GM23338 (cell line): ENCODE data around the gene COL18A1. TPM values are rescaled to one million over a fixed set of nuclear protein-coding genes. Genes with fewer than 3 reads are reported as not detected.
A peak's percentile ranks its signal among the peaks of the same experiment; 100 is the strongest.

Experiments
- ATAC-seq: fragments of 200-7000 bp; cut with Tn5 transposase; 3 replicates; pipeline ENCODE4 v1.9.1; 2020
- DNase-seq: peaks from one replicate; pipeline ENCODE4 v3.0.0-alpha.2; 2015; ENCODE audit warnings: low spot score
- H2AFZ ChIP-seq: fragments of 200-600 bp; sonication (generic); 2 replicates; pipeline ENCODE4 v1.8.0; 2016; ENCODE audit warnings: antibody characterized with exemption, mild to moderate bottlenecking, moderate library complexity
- H3F3A ChIP-seq: fragments of 200-600 bp; sonication (generic); replicated peaks from 2 replicates; pipeline ENCODE4 v1.8.0; 2017; ENCODE audit warnings: antibody characterized with exemption, mixed run types, low read depth
- H3K27ac ChIP-seq: fragments of 200-600 bp; sonication (generic); 2 replicates; pipeline ENCODE4 v1.6.1; 2016; ENCODE audit warnings: low read depth
- H3K27me3 ChIP-seq: fragments of 200-600 bp; sonication (generic); 2 replicates; pipeline ENCODE4 v1.8.0; 2016; ENCODE audit warnings: mild to moderate bottlenecking, mixed run types, moderate library complexity; ENCODE audit not compliant: insufficient read depth
- H3K36me3 ChIP-seq: fragments of 200-600 bp; sonication (generic); 2 replicates; pipeline ENCODE4 v1.8.0; 2016; ENCODE audit warnings: mild to moderate bottlenecking; ENCODE audit not compliant: insufficient read depth
- H3K4me1 ChIP-seq: fragments of 200-600 bp; sonication (generic); 2 replicates; pipeline ENCODE4 v1.8.0; 2016; ENCODE audit warnings: mild to moderate bottlenecking, moderate library complexity; ENCODE audit not compliant: insufficient read depth
- H3K4me2 ChIP-seq: fragments of 200-600 bp; sonication (generic); 2 replicates; pipeline ENCODE4 v1.7.1; 2017; ENCODE audit warnings: mixed run types
- H3K4me3 ChIP-seq: fragments of 200-600 bp; sonication (generic); 2 replicates; pipeline ENCODE4 v1.6.1; 2016; ENCODE audit warnings: mixed run types
- H3K79me2 ChIP-seq: fragments of 200-600 bp; sonication (generic); replicated peaks from 2 replicates; pipeline ENCODE4 v1.8.0; 2017; ENCODE audit warnings: mild to moderate bottlenecking; ENCODE audit not compliant: insufficient read depth
- H3K9me2 ChIP-seq: fragments of 200-600 bp; sonication (generic); 2 replicates; pipeline ENCODE4 v1.8.0; 2017; ENCODE audit not compliant: insufficient read depth
- H4K20me1 ChIP-seq: fragments of 200-600 bp; sonication (generic); replicated peaks from 2 replicates; pipeline ENCODE4 v1.8.0; 2017; ENCODE audit warnings: mild to moderate bottlenecking; ENCODE audit not compliant: insufficient read depth
- H3K27ac Mint-ChIP-seq: 2 replicates; pipeline ENCODE4 v1.8.0; 2020; ENCODE audit warnings: inconsistent platforms, mild to moderate bottlenecking, moderate library complexity, mixed read lengths
- H3K27me3 Mint-ChIP-seq: 3 replicates; pipeline ENCODE4 v1.8.0; 2022; ENCODE audit warnings: low read depth, mild to moderate bottlenecking, moderate library complexity, mixed read lengths, inconsistent platforms; ENCODE audit not compliant: insufficient read depth, poor library complexity
- H3K36me3 Mint-ChIP-seq: 3 replicates; pipeline ENCODE4 v1.8.0; 2021; ENCODE audit warnings: low read depth, mild to moderate bottlenecking, inconsistent platforms, moderate library complexity, mixed read lengths
- H3K4me1 Mint-ChIP-seq: 3 replicates; pipeline ENCODE4 v1.8.0; 2020; ENCODE audit warnings: mild to moderate bottlenecking, inconsistent platforms, mixed read lengths
- H3K4me3 Mint-ChIP-seq: 3 replicates; pipeline ENCODE4 v1.8.0; 2021; ENCODE audit warnings: moderate library complexity, mild to moderate bottlenecking, inconsistent platforms, mixed read lengths
- H3K9me3 Mint-ChIP-seq: 3 replicates; pipeline ENCODE4 v1.8.0; 2020; ENCODE audit warnings: moderate library complexity, mild to moderate bottlenecking, inconsistent platforms, mixed read lengths
- CREB1 ChIP-seq: fragments of 250-450 bp; sonication (Bioruptor Pico); IDR thresholded peaks from 2 replicates; pipeline ENCODE4 v1.5.0; 2020; ENCODE audit warnings: low read depth, mild to moderate bottlenecking, moderate library complexity
- NANOG ChIP-seq: IDR thresholded peaks from 2 replicates; pipeline ENCODE4 v1.6.1; 2016; ENCODE audit warnings: antibody characterized with exemption, borderline replicate concordance
- STAT1 ChIP-seq: IDR thresholded peaks from one replicate; pipeline ENCODE4 v1.6.1; 2016; ENCODE audit warnings: antibody characterized with exemption; ENCODE audit not compliant: unreplicated experiment
- ZNF114 ChIP-seq: fragments of 250-450 bp; sonication (Bioruptor Pico); IDR thresholded peaks from 2 replicates; pipeline ENCODE4 v1.5.0; 2020; ENCODE audit warnings: mild to moderate bottlenecking, moderate library complexity
- polyA plus RNA-seq: library from polyadenylated mRNA; unstranded; fragments of >200 nt; fragmentation: Nextera tagmentation; extraction: Ambion mirVana; gene quantifications from 2 replicates; pipeline ENCODE4 v1.2.1, GENCODE V29; 2016
- total RNA-seq: library from RNA; depleted of rRNA; stranded (reverse); fragments of >200 nt; shearing (Covaris generic); gene quantifications from 2 replicates; pipeline ENCODE4 v1.2.3, GENCODE V29; 2014
- TF ChIP-seq, protein P1 (sequence below): IDR thresholded peaks from 2 replicates; pipeline ENCODE4 v1.6.1; 2016; ENCODE audit warnings: antibody characterized with exemption
- TF ChIP-seq, protein P2 (sequence below), 2 experiments: fragments of 200-600 bp in 1 of 2; sonication (generic) in 1 of 2; conservative IDR thresholded peaks; 2 replicates each; pipeline versions ENCODE4 v1.5.1 to v1.6.1; 2016 to 2017; ENCODE audit warnings: antibody characterized with exemption in 2 of 2, low read depth in 2 of 2, mild to moderate bottlenecking in 2 of 2, moderate library complexity in 1 of 2

The COL18A1 gene
- total and polyA plus RNA-seq, 2 experiments from 2014 or later, result 38.4 to 430 TPM

DNA sequence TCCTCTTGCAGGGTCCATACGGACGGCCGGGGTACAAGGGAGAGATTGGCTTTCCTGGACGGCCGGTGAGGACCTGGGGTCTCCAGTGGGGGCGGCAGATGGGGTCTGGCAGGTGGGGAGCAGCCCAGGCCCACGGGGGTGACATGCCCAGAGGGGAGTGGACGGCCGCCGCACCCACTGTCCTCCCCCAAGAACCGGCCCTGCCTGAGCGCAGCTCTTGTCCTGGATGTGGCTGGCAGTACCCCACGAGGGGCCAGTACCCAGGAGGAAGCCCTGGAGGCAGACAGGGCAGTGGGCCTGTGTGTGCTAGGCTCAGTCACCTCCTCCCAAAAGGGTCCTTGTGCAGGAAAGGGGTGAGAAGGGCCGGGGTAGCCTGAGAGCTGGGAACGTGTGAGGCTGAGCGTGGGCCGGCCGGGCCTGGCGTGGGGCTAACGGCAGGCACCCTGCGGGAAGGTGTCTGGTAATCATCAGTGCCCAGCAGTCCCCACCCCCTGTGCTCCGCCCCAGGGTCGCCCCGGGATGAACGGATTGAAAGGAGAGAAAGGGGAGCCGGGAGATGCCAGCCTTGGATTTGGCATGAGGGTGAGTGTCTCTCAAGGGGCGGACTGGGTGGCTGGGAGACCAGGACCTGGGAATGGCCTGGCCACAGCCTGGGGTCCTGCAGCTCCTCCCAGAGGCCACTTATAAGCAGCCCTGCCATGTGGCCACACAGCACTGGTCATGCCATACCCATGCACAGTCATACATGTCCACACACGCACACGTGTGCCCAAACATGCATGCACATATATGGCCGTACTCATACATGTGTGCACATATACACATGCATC lies 90.1 kb downstream of the COL18A1 start:
- Histone ChIP-seq H3K4me3 (no peak overlapping the region), H3K27me3 (no peaks in the 10 kb centered on the region), H3F3A (0 out of 2 replicates have a peak, but pooled peaks cover 5% of the 10 kb centered on the region), H4K20me1 (no peaks in the 10 kb centered on the region), H3K9me2 (no peaks in the 10 kb centered on the region), H3K4me1 (no peaks in the 10 kb centered on the region), H3K79me2 (no peaks in the 10 kb centered on the region), H2AFZ (no peak overlapping the region), H3K4me2 (no peak overlapping the region), H3K27ac (no peak overlapping the region), H3K36me3 (peaks cover 9% of the 10 kb centered on the region; the same call in 1 of the 2 replicates)
- no peak for DNase-seq
- no peak overlapping the region for H3K4me3 Mint-ChIP-seq
- ATAC-seq, result no peak
- H3K9me3 Mint-ChIP-seq, result no peaks in the 10 kb centered on the region
- H3K27ac Mint-ChIP-seq, result no peak overlapping the region
- H3K4me1 Mint-ChIP-seq, result no peaks in the 10 kb centered on the region
- TF ChIP-seq, protein P1, sequence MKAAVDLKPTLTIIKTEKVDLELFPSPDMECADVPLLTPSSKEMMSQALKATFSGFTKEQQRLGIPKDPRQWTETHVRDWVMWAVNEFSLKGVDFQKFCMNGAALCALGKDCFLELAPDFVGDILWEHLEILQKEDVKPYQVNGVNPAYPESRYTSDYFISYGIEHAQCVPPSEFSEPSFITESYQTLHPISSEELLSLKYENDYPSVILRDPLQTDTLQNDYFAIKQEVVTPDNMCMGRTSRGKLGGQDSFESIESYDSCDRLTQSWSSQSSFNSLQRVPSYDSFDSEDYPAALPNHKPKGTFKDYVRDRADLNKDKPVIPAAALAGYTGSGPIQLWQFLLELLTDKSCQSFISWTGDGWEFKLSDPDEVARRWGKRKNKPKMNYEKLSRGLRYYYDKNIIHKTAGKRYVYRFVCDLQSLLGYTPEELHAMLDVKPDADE, result no peak
- TF ChIP-seq, protein P2, sequence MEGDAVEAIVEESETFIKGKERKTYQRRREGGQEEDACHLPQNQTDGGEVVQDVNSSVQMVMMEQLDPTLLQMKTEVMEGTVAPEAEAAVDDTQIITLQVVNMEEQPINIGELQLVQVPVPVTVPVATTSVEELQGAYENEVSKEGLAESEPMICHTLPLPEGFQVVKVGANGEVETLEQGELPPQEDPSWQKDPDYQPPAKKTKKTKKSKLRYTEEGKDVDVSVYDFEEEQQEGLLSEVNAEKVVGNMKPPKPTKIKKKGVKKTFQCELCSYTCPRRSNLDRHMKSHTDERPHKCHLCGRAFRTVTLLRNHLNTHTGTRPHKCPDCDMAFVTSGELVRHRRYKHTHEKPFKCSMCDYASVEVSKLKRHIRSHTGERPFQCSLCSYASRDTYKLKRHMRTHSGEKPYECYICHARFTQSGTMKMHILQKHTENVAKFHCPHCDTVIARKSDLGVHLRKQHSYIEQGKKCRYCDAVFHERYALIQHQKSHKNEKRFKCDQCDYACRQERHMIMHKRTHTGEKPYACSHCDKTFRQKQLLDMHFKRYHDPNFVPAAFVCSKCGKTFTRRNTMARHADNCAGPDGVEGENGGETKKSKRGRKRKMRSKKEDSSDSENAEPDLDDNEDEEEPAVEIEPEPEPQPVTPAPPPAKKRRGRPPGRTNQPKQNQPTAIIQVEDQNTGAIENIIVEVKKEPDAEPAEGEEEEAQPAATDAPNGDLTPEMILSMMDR (conservative IDR thresholded peaks at IDR 0.05; ENCODE audit: low read depth in 2 of 2), result peak in 1 of 2 experiments; percentile 17; a peak in 1 of 4 replicates
- TF ChIP-seq ZNF114 (CRISPR knock-in tag) (no peak), NANOG (no peak), CREB1 (CRISPR knock-in tag) (no peak)
- peaks cover 13% of the 10 kb centered on the region for H3K27me3 Mint-ChIP-seq
- peaks cover 59% of the 10 kb centered on the region for H3K36me3 Mint-ChIP-seq

GRCh38 chr21:45496151-45496967 lies 91.4 kb downstream of the COL18A1 start:
- Histone ChIP-seq H3K36me3 (peaks cover 9% of the 10 kb centered on the region; the same call in 1 of the 2 replicates), H3K4me2 (no peak overlapping the region), H3K4me1 (no peaks in the 10 kb centered on the region), H4K20me1 (no peaks in the 10 kb centered on the region), H3K79me2 (no peaks in the 10 kb centered on the region), H3K9me2 (no peaks in the 10 kb centered on the region), H3K27me3 (no peaks in the 10 kb centered on the region), H3K4me3 (no peak overlapping the region), H3F3A (0 out of 2 replicates have a peak, but pooled peaks cover 5% of the 10 kb centered on the region), H3K27ac (no peak overlapping the region), H2AFZ (no peak overlapping the region)
- ATAC-seq (no peak), DNase-seq (no peak)
- no peaks in the 10 kb centered on the region for H3K4me1 Mint-ChIP-seq
- peaks cover 13% of the 10 kb centered on the region for H3K27me3 Mint-ChIP-seq
- H3K4me3 Mint-ChIP-seq, result no peak overlapping the region
- H3K27ac Mint-ChIP-seq, result no peak overlapping the region
- TF ChIP-seq CREB1 (CRISPR knock-in tag), result no peak
- TF ChIP-seq NANOG, result no peak
- TF ChIP-seq STAT1, result no peak
- no peaks in the 10 kb centered on the region for H3K9me3 Mint-ChIP-seq
- H3K36me3 Mint-ChIP-seq, result peaks cover 63% of the 10 kb centered on the region
